Neuron (in vitro differentiated cells): Measurements from ENCODE around the gene EIF1AX.
"Not testable (repeated sequence)": the region's sequence is repeated elsewhere in the genome, so short reads cannot be mapped to it uniquely, and the experiment has no call there.

Experiments
- H2AFZ ChIP-seq: one replicate; pipeline ENCODE4 v1.6.1; 2013; ENCODE audit warnings: low read depth, mild to moderate bottlenecking, inconsistent platforms, low read length, moderate library complexity
- H3K27me3 ChIP-seq: one replicate; pipeline ENCODE4 v1.6.1; 2013; ENCODE audit warnings: low read length; ENCODE audit not compliant: insufficient read depth
- H3K36me3 ChIP-seq: one replicate; pipeline ENCODE4 v1.6.1; 2013; ENCODE audit warnings: low read length; ENCODE audit not compliant: insufficient read depth
- H3K4me1 ChIP-seq: one replicate; pipeline ENCODE4 v1.6.1; 2013; ENCODE audit warnings: low read length; ENCODE audit not compliant: insufficient read depth
- H3K4me3 ChIP-seq: 2 replicates; pipeline ENCODE4 v1.5.1; 2013; ENCODE audit warnings: mild to moderate bottlenecking, low read length, moderate library complexity
- H3K9me3 ChIP-seq: one replicate; pipeline ENCODE4 v1.6.1; 2013; ENCODE audit warnings: low read length

Gene EIF1AX

DNA sequence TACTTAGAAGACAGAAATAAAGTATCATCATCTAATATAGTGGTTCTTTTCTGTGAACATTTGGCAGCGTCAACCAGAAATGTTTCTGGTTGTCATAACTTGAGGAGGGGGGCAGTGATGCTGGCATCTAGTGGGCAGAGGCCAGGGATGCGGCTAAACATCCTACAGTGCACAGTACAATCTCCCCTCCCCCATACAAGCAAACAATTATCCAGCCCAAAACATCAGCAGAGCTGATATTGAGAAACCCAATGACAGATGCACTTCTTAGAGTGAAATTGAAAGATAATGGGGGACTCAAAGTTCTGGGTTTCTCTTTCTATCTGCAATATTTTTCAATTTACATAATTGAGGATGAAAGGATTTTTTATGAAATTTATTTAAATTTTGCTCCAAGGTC is 1.9 kb upstream of the EIF1AX start:
- Histone ChIP-seq H3K27me3 (no peaks in the 10 kb centered on the region), H3K9me3 (no peaks in the 10 kb centered on the region), H3K4me3 (no peak overlapping the region), H3K36me3 (peaks cover 13% of the 10 kb centered on the region), H3K4me1 (peaks cover 9% of the 10 kb centered on the region), H2AFZ (no peak overlapping the region)

DNA sequence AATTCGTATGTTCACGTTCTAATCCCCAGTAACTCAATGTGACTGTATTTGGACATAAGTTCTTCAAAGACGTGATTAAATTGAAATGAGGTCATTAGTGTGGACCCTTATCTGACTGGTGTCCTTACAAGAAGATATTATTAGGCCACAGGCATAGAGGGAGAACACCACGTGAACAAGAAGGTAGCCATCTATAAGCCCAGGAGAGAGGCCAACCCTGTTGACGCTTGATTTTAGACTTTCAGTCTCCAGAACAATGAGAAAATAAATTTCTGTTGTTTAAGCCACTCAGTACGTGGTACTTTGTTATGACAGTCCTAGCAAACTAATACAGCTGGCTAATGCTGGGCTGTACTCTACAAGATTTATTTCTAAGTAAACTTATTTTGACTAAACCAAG is 1.5 kb upstream of the EIF1AX start:
- H3K36me3 ChIP-seq: peaks cover 13% of the 10 kb centered on the region
- H2AFZ ChIP-seq: no peak overlapping the region
- no peaks in the 10 kb centered on the region for H3K27me3 ChIP-seq
- H3K4me1 ChIP-seq: peaks cover 9% of the 10 kb centered on the region
- no peak overlapping the region for H3K4me3 ChIP-seq
- no peaks in the 10 kb centered on the region for H3K9me3 ChIP-seq

DNA sequence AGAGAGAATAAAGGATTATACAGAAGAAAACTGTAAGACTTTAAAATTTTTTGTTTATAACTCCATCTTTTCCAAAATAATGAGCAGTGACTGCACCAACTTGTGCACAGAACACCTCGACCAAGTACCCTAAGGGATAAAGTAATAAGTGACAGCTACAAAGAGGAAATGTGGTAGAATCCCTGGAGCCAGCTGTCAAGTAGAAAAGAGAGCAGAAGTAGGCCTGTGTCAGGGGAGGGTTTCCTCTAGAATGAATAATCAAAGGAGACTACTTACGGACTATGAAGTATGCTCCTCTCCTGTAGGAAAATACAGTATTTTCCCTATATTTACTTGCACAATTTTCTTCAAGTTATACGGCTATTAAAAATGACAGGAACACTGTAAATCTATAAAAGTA is 1.2 kb downstream of the EIF1AX start:
- H3K4me1 ChIP-seq: peaks cover 9% of the 10 kb centered on the region
- H3K4me3 ChIP-seq: peak overlapping the region; percentile 80
- H2AFZ ChIP-seq: no peak overlapping the region
- H3K27me3 ChIP-seq: no peaks in the 10 kb centered on the region
- peaks cover 30% of the 10 kb centered on the region for H3K36me3 ChIP-seq
- no peaks in the 10 kb centered on the region for H3K9me3 ChIP-seq

DNA sequence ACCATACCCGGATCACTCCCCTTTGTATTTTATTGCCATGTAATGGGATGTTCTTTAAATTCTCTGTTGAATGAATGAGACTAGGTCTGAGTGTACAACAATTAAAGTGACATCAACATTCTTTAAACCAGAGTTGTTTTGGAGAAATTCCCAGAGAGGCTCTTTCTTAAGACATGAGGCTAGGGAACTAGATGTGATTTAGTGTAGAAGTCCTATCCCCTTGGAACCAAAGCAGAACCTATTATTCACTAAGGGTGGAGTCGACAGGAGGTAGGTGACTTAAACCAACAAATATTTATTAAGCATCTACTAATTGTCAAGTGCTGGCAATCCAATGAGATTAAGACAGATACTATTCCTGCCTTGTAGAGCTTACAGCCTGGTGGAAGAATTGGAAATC is 1.7 kb downstream of the EIF1AX start:
- Histone ChIP-seq H3K4me1 (peaks cover 9% of the 10 kb centered on the region), H3K4me3 (peak overlapping the region; percentile 80), H3K9me3 (no peaks in the 10 kb centered on the region), H2AFZ (no peak overlapping the region), H3K36me3 (peaks cover 33% of the 10 kb centered on the region), H3K27me3 (no peaks in the 10 kb centered on the region)

DNA sequence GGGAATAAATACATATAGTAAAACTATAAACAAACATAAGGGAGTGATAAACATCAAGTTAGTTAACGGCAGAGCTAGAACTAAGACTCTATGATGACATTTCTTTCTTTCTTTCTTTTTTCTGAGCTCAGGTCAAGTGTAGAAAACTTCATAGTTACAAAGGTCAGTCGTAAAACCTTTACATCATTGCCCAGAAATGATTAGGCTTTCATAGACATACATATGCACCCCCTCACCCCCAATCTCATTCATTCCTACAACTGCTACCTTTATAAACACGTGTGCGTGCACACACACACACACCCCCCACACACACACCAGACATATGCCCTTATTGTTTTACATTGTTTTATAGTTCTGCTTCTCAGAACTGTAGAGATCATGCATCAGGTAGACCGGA is 5.7 kb downstream of the EIF1AX start:
- Histone ChIP-seq H3K9me3 (no peaks in the 10 kb centered on the region), H3K27me3 (no peaks in the 10 kb centered on the region), H3K4me3 (no peak overlapping the region), H3K36me3 (peaks cover 51% of the 10 kb centered on the region), H2AFZ (no peak overlapping the region), H3K4me1 (peaks cover 9% of the 10 kb centered on the region)

DNA sequence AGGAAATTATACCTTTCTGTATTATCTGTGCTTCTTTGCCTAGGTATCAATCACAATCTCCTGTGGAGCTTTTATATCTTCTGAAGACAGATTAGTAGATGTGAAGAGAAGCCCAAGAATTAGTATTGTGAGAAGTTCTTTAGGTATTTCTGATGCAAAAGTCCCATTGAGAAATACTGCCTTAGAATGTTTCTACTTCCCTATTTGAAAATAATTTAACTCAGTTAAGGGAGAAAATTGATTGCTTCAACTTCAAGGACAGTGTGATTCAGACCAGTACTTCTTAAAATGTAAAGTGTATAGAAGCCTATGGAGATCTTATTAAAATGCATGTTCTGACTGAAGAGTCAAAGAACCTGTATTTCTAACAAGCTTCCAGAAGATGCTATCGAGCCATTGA is 9.0 kb downstream of the EIF1AX start:
- no peaks in the 10 kb centered on the region for H3K9me3 ChIP-seq
- no peak overlapping the region for H2AFZ ChIP-seq
- no peaks in the 10 kb centered on the region for H3K27me3 ChIP-seq
- no peak overlapping the region for H3K4me3 ChIP-seq
- no peaks in the 10 kb centered on the region for H3K4me1 ChIP-seq
- H3K36me3 ChIP-seq: peaks cover 49% of the 10 kb centered on the region

DNA sequence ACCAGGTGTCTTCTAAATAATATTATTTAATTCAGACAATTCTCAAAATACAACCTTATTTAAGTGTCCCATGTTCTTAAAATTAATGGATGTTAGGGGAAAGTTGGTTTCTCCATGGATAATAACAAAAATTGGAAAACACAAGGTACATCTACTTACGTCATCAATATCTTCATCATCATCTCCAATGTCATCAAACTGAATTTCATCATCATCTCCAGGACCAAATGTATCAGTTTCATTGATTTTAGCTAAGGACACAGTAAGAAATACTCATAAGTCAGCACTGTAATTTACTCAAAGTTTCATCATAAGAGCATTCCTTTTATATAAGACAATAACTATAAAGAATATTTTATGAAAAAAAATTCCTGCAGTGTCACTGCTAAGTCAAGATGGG is 11.3 kb downstream of the EIF1AX start:
- Histone ChIP-seq H3K27me3 (no peaks in the 10 kb centered on the region), H3K36me3 (peaks cover 33% of the 10 kb centered on the region), H2AFZ (no peak overlapping the region), H3K9me3 (no peaks in the 10 kb centered on the region), H3K4me1 (no peaks in the 10 kb centered on the region), H3K4me3 (no peak overlapping the region)

DNA sequence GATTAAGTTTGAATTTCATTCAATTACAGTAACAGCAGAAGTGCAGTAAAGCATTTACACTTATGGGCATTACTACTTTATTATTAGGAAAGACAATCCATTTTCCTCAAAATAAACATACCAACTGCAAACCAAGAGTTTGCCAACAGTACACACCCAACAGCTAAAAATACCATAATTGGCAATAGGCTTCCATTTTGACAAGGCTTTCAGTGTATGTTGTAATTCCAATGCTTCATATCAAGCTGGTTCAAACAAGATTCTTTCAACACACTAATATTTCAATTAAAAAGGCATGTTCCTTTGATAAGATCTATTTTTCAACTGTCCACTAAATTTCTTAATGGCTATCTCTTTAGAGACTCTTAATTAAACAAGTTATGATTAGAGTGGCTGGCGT is 12.1 kb downstream of the EIF1AX start:
- no peak overlapping the region for H2AFZ ChIP-seq
- peaks cover 34% of the 10 kb centered on the region for H3K36me3 ChIP-seq
- no peaks in the 10 kb centered on the region for H3K9me3 ChIP-seq

DNA sequence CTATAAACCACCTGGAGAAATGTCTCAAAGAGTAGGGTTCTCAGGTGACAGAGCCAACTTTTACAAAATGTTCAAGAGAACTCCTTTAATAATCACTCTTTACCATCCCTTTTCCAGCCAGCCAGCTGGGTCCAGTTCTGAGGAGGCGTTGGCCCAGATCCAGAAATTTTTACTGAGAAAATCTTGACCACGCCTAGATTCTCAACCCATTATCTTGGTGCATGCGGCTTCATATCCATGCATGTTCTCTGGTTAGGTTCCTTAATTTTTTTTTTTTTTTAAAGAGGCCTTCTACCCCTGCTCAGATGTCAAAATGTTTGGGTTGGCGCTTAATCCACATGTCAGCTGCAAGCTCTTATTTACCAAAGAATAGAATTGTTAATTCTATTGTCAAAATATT is 13.0 kb downstream of the EIF1AX start:
- Histone ChIP-seq H3K27me3 (no peaks in the 10 kb centered on the region), H3K4me3 (no peak overlapping the region), H3K36me3 (peaks cover 34% of the 10 kb centered on the region), H3K4me1 (no peaks in the 10 kb centered on the region), H3K9me3 (no peaks in the 10 kb centered on the region), H2AFZ (no peak overlapping the region)

More for the DNA sequence above, 12.1 kb downstream of the EIF1AX start:
- Histone ChIP-seq H3K4me3 (no peak overlapping the region), H3K27me3 (no peaks in the 10 kb centered on the region), H3K4me1 (no peaks in the 10 kb centered on the region)

DNA sequence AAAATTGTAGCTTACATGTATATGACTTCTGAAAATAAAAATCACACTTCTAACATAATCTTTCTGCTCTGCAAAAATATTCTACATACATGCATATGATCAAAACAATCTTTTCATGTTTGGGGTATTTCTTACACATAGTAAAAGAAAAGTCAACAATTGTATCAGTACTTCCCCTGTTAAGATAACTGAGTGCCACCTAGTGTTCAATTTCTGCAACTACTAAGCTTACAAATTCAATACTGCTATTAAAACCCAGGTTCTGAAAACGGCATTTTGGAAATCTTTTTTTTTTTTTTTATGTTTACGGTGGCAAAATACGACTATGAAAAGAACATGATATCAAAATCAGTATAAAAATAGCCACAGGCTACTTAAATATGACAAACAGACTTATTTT is 14.2 kb downstream of the EIF1AX start:
- H3K4me1 ChIP-seq, H3K9me3 ChIP-seq, H3K27me3 ChIP-seq, H2AFZ ChIP-seq, H3K4me3 ChIP-seq: not testable (repeated sequence)
- peaks cover 24% of the 10 kb centered on the region for H3K36me3 ChIP-seq

DNA sequence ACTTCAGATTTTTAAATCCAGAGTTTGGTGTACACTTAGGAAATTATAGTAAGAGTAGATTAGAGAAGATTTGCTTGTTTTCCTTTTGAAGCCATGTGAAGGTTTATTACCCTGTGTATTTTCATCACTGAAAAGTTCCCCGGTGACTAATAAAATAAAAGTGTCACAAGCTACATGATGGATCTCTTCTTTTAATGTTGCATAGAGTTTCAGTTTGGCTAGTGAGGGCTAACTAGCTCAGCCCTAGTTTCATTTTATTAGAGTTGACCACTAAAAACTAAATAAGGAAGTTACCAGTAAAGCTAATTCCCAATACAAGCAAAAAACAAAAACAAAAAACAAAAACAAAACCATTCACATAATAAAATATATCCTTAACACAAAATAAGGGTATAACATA is 14.8 kb downstream of the EIF1AX start:
- H2AFZ ChIP-seq, H3K4me3 ChIP-seq, H3K27me3 ChIP-seq, H3K4me1 ChIP-seq, H3K9me3 ChIP-seq: not testable (repeated sequence)
- peaks cover 20% of the 10 kb centered on the region for H3K36me3 ChIP-seq

DNA sequence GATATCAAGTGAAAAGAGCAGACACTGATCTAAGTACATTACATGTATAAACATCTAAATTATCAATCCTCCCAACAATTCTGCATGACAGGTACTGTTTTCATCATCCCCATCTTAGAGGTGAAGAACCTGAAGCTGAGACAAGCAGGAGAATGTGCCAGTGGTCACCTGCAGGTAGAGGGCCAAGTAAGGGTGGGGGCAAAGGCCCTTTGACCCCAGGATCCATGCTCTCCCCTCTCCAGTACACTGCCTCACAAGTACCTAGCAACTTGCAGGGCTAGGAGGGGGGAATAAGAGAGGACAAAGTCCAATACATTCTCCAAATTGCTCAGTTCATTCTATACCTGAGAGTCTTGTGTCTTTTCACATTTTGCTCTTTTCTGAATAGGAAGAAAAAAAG is 16.7 kb downstream of the EIF1AX start:
- Histone ChIP-seq H3K27me3 (no peaks in the 10 kb centered on the region), H3K36me3 (peaks cover 14% of the 10 kb centered on the region), H3K4me3 (no peak overlapping the region)

DNA sequence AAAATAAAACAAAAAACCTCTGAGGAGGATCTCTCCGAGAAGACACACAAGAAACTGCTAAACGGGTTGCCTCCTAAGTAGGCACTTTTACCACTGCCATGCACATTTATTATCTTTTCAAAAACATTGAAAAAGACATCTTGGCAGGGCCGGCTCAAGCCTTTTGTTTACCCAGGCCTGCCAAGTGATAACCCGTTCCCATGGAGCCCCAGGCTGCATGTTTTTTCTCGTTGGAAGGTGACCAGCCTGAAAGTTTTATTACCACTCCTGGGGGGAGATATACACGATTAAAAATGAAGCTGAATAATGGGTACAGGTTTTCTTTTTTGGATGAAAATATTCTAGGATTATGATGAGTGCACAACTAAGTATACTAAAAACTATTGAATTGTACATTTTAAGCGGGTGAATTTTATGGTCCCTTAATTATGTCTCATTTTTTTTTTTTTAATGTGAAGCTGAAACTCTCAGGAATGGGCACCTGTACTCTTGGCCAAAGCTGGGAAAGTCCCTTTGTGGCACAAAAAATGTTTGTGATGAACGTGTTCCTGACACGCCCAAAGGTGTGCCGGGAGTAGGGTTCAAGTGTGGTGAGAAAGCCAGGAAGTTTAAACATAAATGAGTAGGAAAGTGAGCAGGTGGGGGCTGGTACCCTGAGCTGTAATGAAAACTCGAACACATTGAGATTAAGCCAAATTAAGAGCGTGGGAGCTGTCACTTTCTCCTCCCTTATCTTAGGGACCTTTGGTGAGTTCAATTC is 23.4 kb downstream of the EIF1AX start:
- Histone ChIP-seq H3K4me1 (no peaks in the 10 kb centered on the region), H2AFZ (no peak overlapping the region), H3K9me3 (peaks cover 6% of the 10 kb centered on the region), H3K27me3 (peaks cover 6% of the 10 kb centered on the region), H3K36me3 (no peaks in the 10 kb centered on the region), H3K4me3 (no peak overlapping the region)

More for the DNA sequence above, 16.7 kb downstream of the EIF1AX start:
- Histone ChIP-seq H2AFZ (no peak overlapping the region), H3K4me1 (no peaks in the 10 kb centered on the region), H3K9me3 (no peaks in the 10 kb centered on the region)
